HG03575 (cell line): ENCODE data around the gene CHMP4A.

Source experiments
- ATAC-seq: cut with Tn5 transposase; IDR thresholded peaks from one replicate; pipeline ENCODE4 v1.9.1; 2021; ENCODE audit not compliant: unreplicated experiment, insufficient number of reproducible peaks, low FRiP score; ENCODE audit errors: extremely low read depth

Gene CHMP4A

DNA sequence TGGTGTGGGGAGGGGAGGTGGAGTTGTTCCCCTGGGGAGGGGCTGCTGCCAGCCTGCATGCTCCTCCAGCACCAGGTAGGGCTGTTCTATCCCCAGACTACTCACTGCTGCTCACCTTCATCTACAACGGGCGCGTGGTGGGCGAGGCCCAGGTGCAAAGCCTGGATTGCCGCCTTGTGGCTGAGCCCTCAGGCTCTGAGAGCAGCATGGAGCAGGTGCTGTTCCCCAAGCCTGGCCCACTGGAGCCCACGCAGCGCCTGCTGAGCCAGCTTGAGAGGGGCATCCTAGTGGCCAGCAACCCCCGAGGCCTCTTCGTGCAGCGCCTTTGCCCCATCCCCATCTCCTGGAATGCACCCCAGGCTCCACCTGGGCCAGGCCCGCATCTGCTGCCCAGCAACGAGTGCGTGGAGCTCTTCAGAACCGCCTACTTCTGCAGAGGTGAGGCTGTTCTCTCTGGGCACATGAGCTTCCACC, 48.7 kb downstream of the CHMP4A start:
- ATAC-seq: no peak

GRCh38 chr14:24162093-24162492, 51.2 kb downstream of the CHMP4A start:
- ATAC-seq: no peak

DNA sequence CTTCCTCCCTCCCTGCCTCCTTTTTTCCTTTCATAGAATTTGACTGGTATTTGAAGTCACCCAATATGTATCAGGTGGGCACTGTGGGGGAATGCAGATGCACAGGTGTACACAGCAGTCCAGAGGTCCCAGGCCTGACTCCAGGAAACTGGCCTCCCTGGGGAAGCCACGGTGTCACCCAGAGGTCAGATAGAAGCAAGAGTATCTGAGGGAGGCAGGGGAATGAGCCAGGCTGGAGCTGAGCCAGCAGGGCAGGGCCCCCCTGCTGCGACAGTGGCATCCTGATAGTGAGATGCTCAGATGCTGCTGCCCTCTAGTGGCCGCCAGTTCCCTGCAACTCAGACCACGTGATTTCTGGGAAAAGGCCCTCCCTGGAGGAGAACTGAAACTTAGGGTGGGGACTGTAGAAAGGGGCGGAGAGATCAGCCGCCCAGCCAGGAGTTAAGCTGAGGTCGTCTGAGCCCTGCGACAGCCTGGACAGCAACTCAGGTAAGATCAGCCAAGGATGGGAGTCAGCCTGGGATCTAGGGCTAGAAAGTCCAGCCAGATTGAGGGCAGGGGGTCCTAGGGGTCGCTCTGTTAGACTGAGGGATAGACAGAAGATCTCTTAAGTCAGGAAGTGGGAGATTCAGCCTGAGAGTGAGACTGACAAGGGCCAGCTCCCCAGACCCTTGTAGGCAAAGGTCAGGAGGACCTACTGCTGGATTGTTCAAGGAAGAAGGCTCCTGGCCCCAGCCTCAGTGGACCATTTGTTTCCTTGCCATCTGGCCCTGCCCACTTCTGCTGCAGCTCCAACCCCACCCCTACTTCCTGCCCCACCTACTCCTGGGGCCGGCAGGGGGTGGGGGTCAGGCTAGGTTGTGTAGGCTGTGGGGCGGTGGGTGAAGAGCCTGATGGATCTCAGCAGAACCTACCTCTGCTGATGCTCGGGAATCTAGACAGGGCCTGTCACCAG, 52.2 kb downstream of the CHMP4A start, which contains the start of gene IRF9:
Gene IRF9, plus strand, starts transcription at position 416 of the 955 bp plus-strand sequence. CDS start 880 bp downstream, outside the sequence.
- peak; percentile 60 for ATAC-seq

DNA sequence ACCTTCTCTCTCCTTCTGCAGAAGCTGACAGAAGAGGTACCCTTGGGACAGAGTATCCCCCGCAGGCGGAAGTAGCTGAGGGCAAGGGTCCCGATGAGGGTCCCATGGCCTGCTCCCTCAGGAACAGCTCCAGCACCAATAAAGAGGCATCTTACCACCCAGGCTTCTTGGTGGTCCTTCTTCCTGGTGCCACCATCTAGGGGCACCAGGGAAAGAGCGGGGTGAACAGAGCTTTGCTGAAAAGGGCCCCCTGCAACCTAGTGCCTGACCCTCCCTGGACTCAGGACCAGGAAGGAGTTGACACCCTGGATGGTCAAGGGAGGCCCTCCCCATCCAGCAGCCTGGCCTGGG, 52.8 kb downstream of the CHMP4A start:
- ATAC-seq: no peak

- ATAC-seq: no peak
Measured at GRCh38 chr14:24159777-24160498, 53.4 kb downstream of the CHMP4A start.
